B cell (primary cell): Measurements from ENCODE around the gene CATSPERB. TPM values are rescaled to one million over a fixed set of nuclear protein-coding genes. Genes with fewer than 3 reads are reported as not detected.
"Not testable (repeated sequence)": the region's sequence is repeated elsewhere in the genome, so short reads cannot be mapped to it uniquely, and the experiment has no call there.

Experiments used
- ATAC-seq: fragments of 200-7000 bp; cut with Tn5 transposase; one replicate; pipeline ENCODE4 v1.10.0; 2021; ENCODE audit warnings: low read depth, mild to moderate bottlenecking, moderate number of reproducible peaks, moderate library complexity
- CTCF ChIA-PET: fragments of 350-600 bp; sonication (Branson Sonifier 250); formaldehyde crosslinking; loops from one replicate; lab custom pipeline; 2021; ENCODE audit warnings: antibody characterized with exemption, inconsistent platforms; lab: Charles Lee
- POLR2A ChIA-PET: fragments of 350-600 bp; sonication (Branson Sonifier 250); formaldehyde crosslinking; loops from one replicate; lab custom pipeline; 2021; ENCODE audit warnings: antibody characterized with exemption; lab: Charles Lee
- DNase-seq: peaks from one replicate; pipeline ENCODE4 v3.0.0; 2013
- H2AFZ ChIP-seq: 2 replicates; pipeline ENCODE4 v1.6.1; 2012; ENCODE audit warnings: mild to moderate bottlenecking, low read depth, low read length; ENCODE audit not compliant: insufficient read depth, poor library complexity, severe bottlenecking
- H3K27ac ChIP-seq, 2 donors: 1 replicate in 1 of 2; 2 replicates in 1 of 2; pipeline ENCODE4 v1.5.1; 2012 to 2013; ENCODE audit warnings: low read length in 2 of 2, mild to moderate bottlenecking in 2 of 2, moderate library complexity in 1 of 2
- H3K27me3 ChIP-seq, 4 experiments: fragments of 200-600 bp in 1 of 4; sonication (generic) in 1 of 4; replicated peaks in 1 of 4; 1 replicate in 2 of 4; 2 replicates in 2 of 4; pipeline versions ENCODE4 v1.6.1 to v1.7.0; 2013 to 2016; ENCODE audit warnings: low read length in 3 of 4, mild to moderate bottlenecking in 2 of 4, mixed read lengths in 1 of 4, moderate library complexity in 1 of 4; ENCODE audit not compliant: insufficient read depth in 4 of 4, control insufficient read depth in 3 of 4; ENCODE audit errors: control extremely low read depth in 1 of 4
- H3K36me3 ChIP-seq, 2 experiments: replicated peaks in 1 of 2; 1 replicate in 1 of 2; 2 replicates in 1 of 2; pipeline versions ENCODE4 v1.6.1 to v1.7.1; 2013; ENCODE audit warnings: low read length in 1 of 2; ENCODE audit not compliant: insufficient read depth in 2 of 2, control insufficient read depth in 1 of 2; ENCODE audit errors: control extremely low read depth in 1 of 2, extremely low read depth in 1 of 2
- H3K4me1 ChIP-seq, 2 donors: fragments of 200-600 bp in 1 of 2; sonication (generic) in 1 of 2; 1 replicate in 1 of 2; 2 replicates in 1 of 2; pipeline versions ENCODE4 v1.5.1 to v1.6.1; 2013 to 2017; ENCODE audit warnings: low read length in 2 of 2; ENCODE audit not compliant: control insufficient read depth in 2 of 2, insufficient read depth in 2 of 2
- H3K4me2 ChIP-seq: replicated peaks from 2 replicates; pipeline ENCODE3; 2012; ENCODE audit warnings: mild to moderate bottlenecking, low read depth, low read length; ENCODE audit not compliant: poor library complexity, severe bottlenecking
- H3K4me3 ChIP-seq, 5 experiments: fragments of 200-600 bp in 1 of 5; sonication (generic) in 1 of 5; 1 replicate in 3 of 5; 2 replicates in 2 of 5; pipeline versions ENCODE4 v1.5.1 to v1.7.0; 2011 to 2016; ENCODE audit warnings: low read length in 4 of 5, mild to moderate bottlenecking in 4 of 5, low read depth in 2 of 5, control low read depth in 1 of 5, moderate library complexity in 1 of 5; ENCODE audit not compliant: insufficient read depth in 1 of 5; ENCODE audit errors: control extremely low read depth in 1 of 5, extremely low read depth in 1 of 5
- H3K79me2 ChIP-seq: fragments of 200-600 bp; sonication (generic); one replicate; pipeline ENCODE4 v1.6.0; 2016; ENCODE audit warnings: low read length; ENCODE audit not compliant: control insufficient read depth, insufficient read depth
- H3K9ac ChIP-seq: fragments of 200-600 bp; sonication (generic); 2 replicates; pipeline ENCODE4 v1.6.1; 2017; ENCODE audit warnings: mild to moderate bottlenecking, low read length, moderate library complexity
- H3K9me3 ChIP-seq, 3 donors: one replicate each; pipeline versions ENCODE4 v1.6.1 to v1.7.1; 2013; ENCODE audit warnings: low read length in 2 of 3; ENCODE audit not compliant: control insufficient read depth in 2 of 3, insufficient read depth in 1 of 3; ENCODE audit errors: control extremely low read depth in 1 of 3
- H4K20me1 ChIP-seq: 2 replicates; pipeline ENCODE4 v1.6.0; 2012; ENCODE audit warnings: mild to moderate bottlenecking, low read length; ENCODE audit not compliant: insufficient read depth, control insufficient read depth, poor library complexity, severe bottlenecking
- H3K27ac Mint-ChIP-seq: one replicate; pipeline ENCODE4 v1.8.0; 2021; ENCODE audit warnings: mixed read lengths
- H3K27me3 Mint-ChIP-seq: one replicate; pipeline ENCODE4 v1.8.0; 2021; ENCODE audit warnings: mixed read lengths
- H3K4me1 Mint-ChIP-seq: one replicate; pipeline ENCODE4 v1.8.0; 2021; ENCODE audit warnings: mixed read lengths
- H3K4me3 Mint-ChIP-seq: one replicate; pipeline ENCODE4 v1.8.0; 2021; ENCODE audit warnings: mixed read lengths
- H3K9me3 Mint-ChIP-seq: one replicate; pipeline ENCODE4 v1.8.0; 2022; ENCODE audit warnings: mixed read lengths; ENCODE audit not compliant: insufficient read depth
- CTCF ChIP-seq: fragments of 200-600 bp; IDR thresholded peaks from one replicate; pipeline ENCODE4 v1.8.0; 2022; ENCODE audit warnings: antibody characterized with exemption, mild to moderate bottlenecking
- EZH2 ChIP-seq: IDR thresholded peaks from 2 replicates; pipeline ENCODE4 v1.6.1; 2012; ENCODE audit warnings: borderline replicate concordance, low read depth, mild to moderate bottlenecking, moderate library complexity, low read length; ENCODE audit not compliant: insufficient read depth, poor library complexity, severe bottlenecking
- WGBS: methylation state at CpG from one replicate; pipeline ENCODE4 v1.1.5; 2013; ENCODE audit warnings: missing lambda C conversion rate; ENCODE audit not compliant: insufficient coverage; 5-methylcytosine and 5-hydroxymethylcytosine counted together
- intact Hi-C: fragments of 100-400 bp; cut with micrococcal nuclease; formaldehyde crosslinking; loops from one replicate; pipeline ENCODE4 v1.10.0; 2022
- polyA plus RNA-seq: library from polyadenylated mRNA; depleted of rRNA; stranded (reverse); fragments of >200 nt; gene quantifications from 2 replicates; pipeline ENCODE4 v1.2.3, GENCODE V29; 2012
- total RNA-seq, 2 donors: library from RNA; stranded (reverse); fragments of 120-200 nt in 1 of 2; gene quantifications; 1 replicate in 1 of 2; 2 replicates in 1 of 2; pipeline versions ENCODE4 v1.2.3 to v1.2.4, GENCODE V29; 2013 to 2022

Gene CATSPERB
- total and polyA plus RNA-seq, 2 donors (not counting 1 experiment from before 2014, with no cell fraction given): 0.12 to 0.18 TPM

GRCh38 chr14:91681118-91681517 is 50.8 kb downstream of the CATSPERB start:
- ChIA-PET CTCF (no interaction called here), POLR2A (no interaction called here)
- intact Hi-C loops: no loop called here
- H3K36me3 ChIP-seq: no peaks in the 10 kb centered on the region
- H3K4me3 ChIP-seq: no peak overlapping the region
- H3K4me1 ChIP-seq: no peaks in the 10 kb centered on the region
- no peak overlapping the region for H2AFZ ChIP-seq
- Mint-ChIP-seq H3K27ac (no peak overlapping the region), H3K9me3 (peaks cover 7% of the 10 kb centered on the region), H3K4me3 (no peak overlapping the region), H3K4me1 (no peaks in the 10 kb centered on the region), H3K27me3 (peaks cover 17% of the 10 kb centered on the region)
- TF ChIP-seq EZH2 (no peak), CTCF (no peak)
- H3K79me2 ChIP-seq: no peaks in the 10 kb centered on the region
- peaks cover 1 to 4% (median 3%) of the 10 kb centered on the region in 3 donors for H3K9me3 ChIP-seq
- no peaks in the 10 kb centered on the region for H4K20me1 ChIP-seq
- H3K4me2 ChIP-seq: no peak overlapping the region
- H3K9ac ChIP-seq: no peak overlapping the region
- WGBS: no CpG with 5 or more reads among the region's 4 CpGs
- no peaks in the 10 kb centered on the region for H3K27me3 ChIP-seq
- H3K27ac ChIP-seq: no peak overlapping the region
- DNase-seq (no peak), ATAC-seq (no peak)

GRCh38 chr14:91679273-91679672 is 52.6 kb downstream of the CATSPERB start:
- no peak overlapping the region for H3K27ac Mint-ChIP-seq
- no peaks in the 10 kb centered on the region for H3K4me1 Mint-ChIP-seq
- no peak overlapping the region for H3K4me3 ChIP-seq
- H3K4me1 ChIP-seq: no peaks in the 10 kb centered on the region
- no peak overlapping the region for H3K4me2 ChIP-seq
- no peaks in the 10 kb centered on the region for H4K20me1 ChIP-seq
- POLR2A ChIA-PET: no interaction called here
- H3K9me3 ChIP-seq: peaks cover 1 to 4% (median 3%) of the 10 kb centered on the region in 3 donors
- intact Hi-C loops: no loop called here
- H3K36me3 ChIP-seq: no peaks in the 10 kb centered on the region
- no peak overlapping the region for H3K27ac ChIP-seq
- H2AFZ ChIP-seq: no peak overlapping the region
- H3K27me3 Mint-ChIP-seq: peaks cover 25% of the 10 kb centered on the region
- ATAC-seq (no peak), DNase-seq (no peak)
- H3K9ac ChIP-seq: no peak overlapping the region
- CTCF ChIA-PET: interaction anchor here (1.9 kb wide), 1 partner anchor 318 kb away, joined by 4 read pairs; no protein-coding TSS in a partner anchor
- H3K27me3 ChIP-seq: no peaks in the 10 kb centered on the region
- TF ChIP-seq CTCF (no peak), EZH2 (no peak)
- peaks cover 7% of the 10 kb centered on the region for H3K9me3 Mint-ChIP-seq
- no peak overlapping the region for H3K4me3 Mint-ChIP-seq
- H3K79me2 ChIP-seq: no peaks in the 10 kb centered on the region

GRCh38 chr14:91677687-91678086 is 54.2 kb downstream of the CATSPERB start:
- H3K27ac ChIP-seq, H3K4me1 Mint-ChIP-seq, H3K9ac ChIP-seq, H3K4me2 ChIP-seq, POLR2A ChIA-PET, H3K36me3 ChIP-seq, H3K27me3 ChIP-seq, H3K4me1 ChIP-seq, CTCF ChIA-PET, H3K9me3 ChIP-seq, H4K20me1 ChIP-seq, H3K9me3 Mint-ChIP-seq, H3K4me3 ChIP-seq, ATAC-seq, DNase-seq, H3K4me3 Mint-ChIP-seq, H3K27ac Mint-ChIP-seq, intact Hi-C loops, H3K79me2 ChIP-seq, H2AFZ ChIP-seq: not testable (repeated sequence)
- peaks cover 25% of the 10 kb centered on the region for H3K27me3 Mint-ChIP-seq
- no CpG with 5 or more reads among the region's 3 CpGs for WGBS
